Kidney capillary endothelial cell (primary cell): ENCODE measurements around the gene MRPL36.
"Not testable (repeated sequence)": the region's sequence is repeated elsewhere in the genome, so short reads cannot be mapped to it uniquely, and the experiment has no call there.

Experiments used
- DNase-seq: peaks from one replicate; pipeline ENCODE4 v3.0.0-alpha.2; 2018; ENCODE audit warnings: low spot score

Gene MRPL36

GRCh38 chr5:1815071-1815786 lies 15.6 kb upstream of the MRPL36 start:
- DNase-seq, result no peak

- DNase-seq, result no peak
Measured at GRCh38 chr5:1814183-1815020, 14.8 kb upstream of the MRPL36 start.

- DNase-seq, result no peak
Measured at GRCh38 chr5:1810581-1811101, 11.0 kb upstream of the MRPL36 start.

GRCh38 chr5:1809416-1810035 lies 9.9 kb upstream of the MRPL36 start:
- no peak for DNase-seq

- no peak for DNase-seq
Measured at GRCh38 chr5:1808439-1808838, 8.8 kb upstream of the MRPL36 start.

- DNase-seq, result no peak
Measured at GRCh38 chr5:1807451-1808185, 8.0 kb upstream of the MRPL36 start.

- no peak for DNase-seq
Measured at GRCh38 chr5:1806974-1807373, 7.3 kb upstream of the MRPL36 start.

- no peak for DNase-seq
Measured at GRCh38 chr5:1806199-1806598, 6.6 kb upstream of the MRPL36 start.

- no peak for DNase-seq
Measured at GRCh38 chr5:1805736-1806135, 6.1 kb upstream of the MRPL36 start.

GRCh38 chr5:1805326-1805725 lies 5.7 kb upstream of the MRPL36 start:
- no peak for DNase-seq

GRCh38 chr5:1804001-1804690 lies 4.5 kb upstream of the MRPL36 start:
- DNase-seq, result no peak

- DNase-seq, result no peak
Measured at GRCh38 chr5:1803192-1803591, 3.6 kb upstream of the MRPL36 start.

- DNase-seq, result no peak
Measured at GRCh38 chr5:1801967-1802295, 2.3 kb upstream of the MRPL36 start.

GRCh38 chr5:1801222-1801966 lies 1.8 kb upstream of the MRPL36 start, which contains the start of gene NDUFS6:
TSS of gene NDUFS6 (plus strand) at chr5:1801407. CDS start at chr5:1801418, 11 bp downstream.
- DNase-seq, result peak; percentile 73

- DNase-seq, result peak; percentile 15
Measured at GRCh38 chr5:1800472-1801221, 1.0 kb upstream of the MRPL36 start.

- peak; percentile 20 for DNase-seq
Measured at GRCh38 chr5:1799110-1799601, 481 bp downstream of the MRPL36 start.

- not testable (repeated sequence) for DNase-seq
Measured at GRCh38 chr5:1798589-1798988, 1.0 kb downstream of the MRPL36 start.

- DNase-seq, result no peak
Measured at GRCh38 chr5:1797855-1798254, 1.8 kb downstream of the MRPL36 start.

GRCh38 chr5:1797103-1797800 lies 2.4 kb downstream of the MRPL36 start:
- no peak for DNase-seq
